Raji (cell line): ENCODE results near the gene CABLES2.

Experiments
- POLR2A ChIP-seq: IDR thresholded peaks from 2 replicates; pipeline ENCODE4 v1.6.1; 2011; ENCODE audit warnings: low read depth, low read length, control low read depth; ENCODE audit not compliant: insufficient read depth

CABLES2 gene

DNA sequence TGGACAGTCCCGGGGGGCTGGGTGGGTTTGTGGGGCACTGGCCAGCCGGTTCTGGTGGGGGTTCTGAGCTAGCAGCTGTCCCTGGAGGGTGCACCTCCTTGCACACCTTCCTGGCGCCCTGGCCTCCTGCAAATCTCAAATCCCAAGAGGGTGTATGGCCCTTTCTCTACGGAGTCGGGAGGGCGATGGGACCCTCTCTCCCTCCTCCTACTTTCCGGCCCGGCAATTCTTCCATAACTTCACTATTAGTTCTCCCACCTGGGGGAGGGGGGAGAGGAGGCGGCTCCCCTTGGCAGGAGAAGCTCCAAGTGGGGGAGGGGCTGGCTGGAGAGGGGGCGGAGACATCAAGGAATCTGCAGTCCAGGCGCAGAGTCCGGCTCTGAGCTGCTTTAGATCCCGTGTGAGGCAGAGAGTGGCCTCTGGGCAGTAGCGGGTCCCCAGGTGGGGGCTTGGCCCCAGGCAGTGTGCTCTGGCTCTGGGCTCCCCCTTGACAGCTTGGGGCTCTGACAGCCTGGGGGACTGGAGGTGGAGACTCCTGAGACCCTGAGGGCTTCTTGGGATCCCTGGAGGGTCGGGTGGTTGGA, 38.6 kb downstream of the CABLES2 start:
- no peak for TF ChIP-seq POLR2A

DNA sequence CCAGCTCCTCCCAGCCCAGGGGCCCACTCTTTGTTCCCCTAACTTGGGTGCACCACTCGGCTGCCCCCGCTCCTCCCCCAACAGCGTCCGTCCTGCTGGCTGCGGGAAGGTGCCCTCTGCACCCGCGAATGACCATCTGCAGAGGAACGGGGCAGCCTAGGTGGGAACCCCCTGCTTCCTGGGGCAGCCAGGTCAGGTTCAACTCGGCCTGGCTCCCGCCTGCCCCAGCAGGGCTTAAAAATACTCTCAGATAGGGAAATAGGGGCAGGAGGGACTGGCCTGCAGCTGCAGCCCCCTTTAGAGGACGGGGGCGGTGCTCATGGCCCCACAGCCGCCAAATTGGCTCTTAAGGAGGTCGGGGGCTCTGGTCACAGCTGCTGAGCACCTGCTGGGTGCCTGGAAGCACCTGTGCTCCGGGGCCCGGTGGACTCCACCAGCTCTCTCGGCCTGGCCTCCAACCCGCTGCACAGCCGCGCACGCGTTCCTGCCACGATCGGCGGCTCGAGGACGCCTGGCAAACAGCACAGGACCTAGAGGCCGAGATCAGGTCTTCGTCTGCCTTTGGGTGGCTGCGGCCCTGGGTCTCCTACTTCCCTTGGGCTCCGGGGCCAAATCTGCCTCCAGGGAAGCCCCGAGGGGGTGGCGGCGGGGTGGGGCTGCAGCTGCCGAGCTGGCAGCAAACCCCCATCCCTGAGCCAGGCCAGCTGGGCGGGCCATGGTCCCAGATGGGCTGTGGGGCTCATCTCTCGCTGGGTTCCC, 39.3 kb downstream of the CABLES2 start:
- no peak for TF ChIP-seq POLR2A

DNA sequence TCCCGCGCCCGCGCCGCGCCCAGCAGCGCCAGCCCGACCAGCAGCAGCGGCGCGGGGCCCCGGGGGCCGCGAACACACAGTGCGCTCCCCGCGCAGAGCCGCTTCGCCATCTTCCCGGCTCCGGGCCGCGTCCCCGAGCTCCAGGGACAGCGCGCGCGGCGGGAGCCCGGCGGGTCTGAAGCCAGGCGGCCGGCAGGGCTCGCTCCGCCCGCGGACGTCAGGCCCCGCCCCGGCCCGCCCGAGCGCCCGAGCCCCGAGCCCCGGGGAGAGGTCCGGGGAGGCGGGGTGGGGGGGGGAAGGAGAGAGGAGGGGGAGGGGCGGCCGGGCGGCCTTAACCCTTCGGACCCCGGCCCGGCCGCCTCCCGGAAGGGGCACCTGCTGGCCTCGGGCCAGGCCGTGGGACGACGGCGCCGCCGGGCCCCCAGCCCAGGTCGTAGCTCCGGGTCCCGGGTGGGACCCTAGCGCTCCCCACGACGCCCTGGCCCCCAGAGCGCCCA, 39.9 kb downstream of the CABLES2 start, which contains the start of gene LAMA5:
Gene LAMA5, minus strand, starts transcription at position 177 of the 497 bp plus-strand sequence. Its CDS starts 67 bp downstream, at position 110.
- TF ChIP-seq POLR2A, result no peak

DNA sequence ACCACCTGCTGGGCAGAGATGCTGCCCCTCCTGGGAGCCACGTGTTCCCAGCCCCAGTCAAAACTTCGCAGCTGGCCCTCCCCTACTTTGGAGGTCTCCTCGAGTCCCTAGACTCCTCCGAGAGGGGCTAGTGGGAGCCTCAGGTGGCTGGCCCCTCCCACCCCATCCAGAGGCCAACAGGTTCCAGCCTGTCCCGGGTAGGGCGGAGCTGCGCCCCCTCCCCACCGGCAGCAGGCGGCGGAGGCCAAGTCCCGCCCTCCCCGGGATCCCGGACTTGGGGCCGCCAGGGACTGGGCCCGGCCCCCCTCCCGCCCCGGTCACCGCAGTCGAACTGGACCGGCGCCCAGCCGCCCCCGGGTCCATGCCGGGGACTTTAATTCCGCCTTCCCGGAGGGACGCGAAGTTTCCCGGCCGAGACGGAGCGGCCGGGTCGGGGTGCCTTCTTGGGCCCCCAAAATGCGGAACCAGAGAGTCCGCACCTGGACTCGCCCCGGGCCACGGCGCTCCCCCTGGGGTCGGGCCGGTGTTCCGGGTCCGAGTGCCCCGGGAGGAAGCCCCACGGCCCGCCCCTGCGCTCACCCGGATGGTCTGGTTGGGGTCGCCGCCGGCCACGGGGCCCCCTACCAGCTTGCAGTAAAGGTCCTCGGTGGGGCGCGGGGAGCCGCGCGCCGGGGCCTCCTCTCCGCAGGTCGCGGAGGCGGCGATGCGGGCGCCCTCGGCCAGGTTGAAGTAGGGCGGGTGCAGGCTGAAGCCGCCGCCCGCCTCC, 40.5 kb downstream of the CABLES2 start:
- TF ChIP-seq POLR2A, result no peak

DNA sequence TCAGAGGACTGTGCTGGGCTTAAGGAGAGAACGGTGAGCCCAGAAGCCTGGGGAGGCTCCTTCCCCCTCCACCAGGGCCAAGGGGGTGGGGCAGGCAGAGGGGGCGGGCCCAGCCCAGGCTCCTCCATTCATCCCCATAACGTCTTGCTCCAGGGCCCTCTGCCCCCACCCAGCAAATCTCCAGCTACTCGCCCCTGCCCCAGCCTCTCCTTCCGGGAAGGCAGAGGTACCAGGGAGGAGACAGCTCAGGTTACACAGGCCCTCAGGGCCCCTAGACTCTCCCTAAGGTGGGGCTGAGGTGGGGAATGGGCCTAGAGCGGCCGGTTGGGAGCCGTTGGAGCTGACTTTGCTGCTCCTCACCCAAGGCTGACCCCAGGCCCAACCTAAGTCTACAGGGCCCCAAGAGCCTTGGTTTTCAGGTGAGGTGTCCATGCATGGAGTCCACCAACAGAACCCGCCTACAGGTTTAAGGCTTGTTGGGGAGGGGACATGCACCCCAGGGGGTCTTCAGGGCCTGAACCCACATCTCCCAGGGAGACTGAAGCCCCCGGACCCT, 41.2 kb downstream of the CABLES2 start:
- no peak for TF ChIP-seq POLR2A

GRCh38 chr20:62364911-62365736, 42.0 kb downstream of the CABLES2 start:
- no peak for TF ChIP-seq POLR2A

- TF ChIP-seq POLR2A, result no peak
Measured at GRCh38 chr20:62363920-62364851, 42.9 kb downstream of the CABLES2 start.

- no peak for TF ChIP-seq POLR2A
Measured at GRCh38 chr20:62362991-62363919, 43.8 kb downstream of the CABLES2 start.

- no peak for TF ChIP-seq POLR2A
Measured at GRCh38 chr20:62362590-62362940, 44.5 kb downstream of the CABLES2 start.

GRCh38 chr20:62361799-62362589, 45.1 kb downstream of the CABLES2 start:
- no peak for TF ChIP-seq POLR2A

DNA sequence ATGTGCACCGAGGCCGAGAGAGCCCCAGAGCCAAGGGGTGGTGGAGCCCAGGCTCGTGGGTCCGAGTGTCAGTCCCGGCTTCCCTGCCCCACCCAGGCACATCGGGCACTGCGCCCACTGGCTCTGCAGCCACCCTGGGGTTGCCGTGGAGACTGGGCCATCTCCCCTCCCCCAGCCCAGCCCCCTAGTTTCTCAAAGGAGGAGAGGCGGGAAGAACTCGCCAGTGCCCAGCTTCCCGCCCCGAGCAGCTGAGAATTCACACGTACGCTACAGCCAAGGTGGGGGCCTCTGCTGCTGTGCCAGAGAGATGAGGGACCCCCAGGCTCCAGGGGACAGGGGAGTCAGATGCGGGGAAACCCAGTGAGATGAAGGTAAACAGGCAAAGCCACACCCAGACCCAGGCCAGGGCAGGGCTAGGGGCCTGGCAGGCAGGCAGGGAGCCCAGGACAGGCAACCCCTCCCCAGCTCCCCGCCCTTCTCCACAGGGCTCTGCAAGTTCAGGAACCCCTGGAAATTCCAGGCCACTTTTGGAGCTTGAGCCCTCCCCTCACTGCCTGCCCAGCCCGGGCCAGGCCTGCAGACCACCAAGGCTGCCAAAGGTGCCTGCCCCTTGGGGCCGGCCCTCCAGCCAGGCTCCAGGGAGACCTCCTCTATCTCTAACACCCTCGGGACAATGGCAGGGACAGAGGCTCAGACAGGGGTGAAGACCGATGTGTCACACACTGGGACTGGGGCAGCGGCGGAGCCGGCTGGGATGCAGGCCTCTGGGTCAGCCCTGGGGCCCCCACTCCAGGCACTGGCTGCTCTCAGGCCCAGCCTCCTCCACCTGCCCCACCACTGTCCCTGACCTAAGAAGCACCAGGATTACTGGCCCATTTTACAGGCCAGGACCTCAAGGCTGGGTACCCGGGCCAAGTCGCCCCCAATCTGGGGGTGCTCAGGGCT, 46.0 kb downstream of the CABLES2 start:
- TF ChIP-seq POLR2A, result no peak
